22Rv1 (cell line): Measurements from ENCODE around the gene NCKIPSD.

ENCODE experiments used
- CTCF ChIP-seq: fragments of 450-650 bp; IDR thresholded peaks from 2 replicates; pipeline ENCODE4 v1.5.1; 2017; ENCODE audit warnings: mild to moderate bottlenecking
- ZFX ChIP-seq: fragments of 450-650 bp; IDR thresholded peaks from 2 replicates; pipeline ENCODE4 v1.6.1; 2017; ENCODE audit warnings: antibody characterized with exemption, borderline replicate concordance

GRCh38 chr3:48716982-48717746 is 31.4 kb upstream of the NCKIPSD start, which contains the start of gene IP6K2:
- TF ChIP-seq CTCF = no peak
- TF ChIP-seq ZFX = no peak
